ENCODE data around the gene NEURL1.

Gene NEURL1

GRCh38 chr10:103612462-103613365, 119.2 kb downstream of the NEURL1 start:
- H3K4me1 ChIP-seq (ENCODE audit: insufficient read depth, low read length, poor library complexity, severe bottlenecking), result no peaks in the 10 kb centered on the region
- H3K36me3 ChIP-seq (ENCODE audit: insufficient read depth, low read length), result no peaks in the 10 kb centered on the region; the same call in 1 of the 2 replicates
- H3K27me3 ChIP-seq (ENCODE audit: insufficient read depth, low read length, poor library complexity, severe bottlenecking), result no peaks in the 10 kb centered on the region
- no peaks in the 10 kb centered on the region for H3K9me3 ChIP-seq (ENCODE audit: insufficient read depth, low read depth, low read length)
- H3K79me2 ChIP-seq (ENCODE audit: insufficient read depth, low read length), result no peaks in the 10 kb centered on the region
- TF ChIP-seq EZH2phosphoT487 (IDR thresholded peaks at IDR 0.05; ENCODE audit: borderline replicate concordance), result no peak
- H3K4me3 ChIP-seq (ENCODE audit: low read length, poor library complexity, severe bottlenecking), result no peak overlapping the region
- H4K20me1 ChIP-seq (ENCODE audit: insufficient read depth, low read length, poor library complexity, severe bottlenecking), result no peaks in the 10 kb centered on the region
- no peak overlapping the region for H3K4me2 ChIP-seq (ENCODE audit: low read depth, low read length, poor library complexity, severe bottlenecking)
- H2AFZ ChIP-seq (ENCODE audit: low read length), result no peak overlapping the region
- no peak overlapping the region for H3K9ac ChIP-seq (ENCODE audit: low read depth, low read length, poor library complexity, severe bottlenecking)
- no peaks in the 10 kb centered on the region for H3F3A ChIP-seq (ENCODE audit: low read depth)
- H3K9me2 ChIP-seq (replicated peaks; ENCODE audit: low read depth, low read length), result no peaks in the 10 kb centered on the region

DNA sequence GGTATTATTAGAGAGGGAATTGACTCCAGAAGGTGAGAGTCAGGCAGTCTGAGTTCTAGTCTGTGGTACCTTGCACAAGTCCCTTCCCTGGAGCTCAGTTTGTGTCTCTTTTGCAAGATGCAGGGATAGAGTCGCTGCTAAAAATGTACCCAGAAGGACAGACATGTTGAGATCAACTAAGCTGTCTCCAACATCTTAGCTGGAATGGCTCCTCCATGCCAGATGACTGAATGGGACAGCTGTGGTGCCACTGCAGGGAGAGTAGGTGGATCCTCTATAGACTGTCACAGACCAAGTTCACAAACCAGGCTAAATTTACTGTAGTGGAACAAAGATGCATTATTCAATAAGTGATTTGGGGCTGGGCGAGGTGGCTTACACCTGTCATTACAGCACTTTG, 120.1 kb downstream of the NEURL1 start:
- H3K27me3 ChIP-seq (ENCODE audit: insufficient read depth, low read length, poor library complexity, severe bottlenecking), result no peaks in the 10 kb centered on the region
- H3K9ac ChIP-seq (ENCODE audit: low read depth, low read length, poor library complexity, severe bottlenecking), result no peak overlapping the region
- TF ChIP-seq EZH2phosphoT487 (IDR thresholded peaks at IDR 0.05; ENCODE audit: borderline replicate concordance), result no peak
- TF ChIP-seq, protein P1, sequence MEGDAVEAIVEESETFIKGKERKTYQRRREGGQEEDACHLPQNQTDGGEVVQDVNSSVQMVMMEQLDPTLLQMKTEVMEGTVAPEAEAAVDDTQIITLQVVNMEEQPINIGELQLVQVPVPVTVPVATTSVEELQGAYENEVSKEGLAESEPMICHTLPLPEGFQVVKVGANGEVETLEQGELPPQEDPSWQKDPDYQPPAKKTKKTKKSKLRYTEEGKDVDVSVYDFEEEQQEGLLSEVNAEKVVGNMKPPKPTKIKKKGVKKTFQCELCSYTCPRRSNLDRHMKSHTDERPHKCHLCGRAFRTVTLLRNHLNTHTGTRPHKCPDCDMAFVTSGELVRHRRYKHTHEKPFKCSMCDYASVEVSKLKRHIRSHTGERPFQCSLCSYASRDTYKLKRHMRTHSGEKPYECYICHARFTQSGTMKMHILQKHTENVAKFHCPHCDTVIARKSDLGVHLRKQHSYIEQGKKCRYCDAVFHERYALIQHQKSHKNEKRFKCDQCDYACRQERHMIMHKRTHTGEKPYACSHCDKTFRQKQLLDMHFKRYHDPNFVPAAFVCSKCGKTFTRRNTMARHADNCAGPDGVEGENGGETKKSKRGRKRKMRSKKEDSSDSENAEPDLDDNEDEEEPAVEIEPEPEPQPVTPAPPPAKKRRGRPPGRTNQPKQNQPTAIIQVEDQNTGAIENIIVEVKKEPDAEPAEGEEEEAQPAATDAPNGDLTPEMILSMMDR (conservative IDR thresholded peaks at IDR 0.05; ENCODE audit: low read length), result no peak
- no peaks in the 10 kb centered on the region for H3K4me1 ChIP-seq (ENCODE audit: insufficient read depth, low read length, poor library complexity, severe bottlenecking)
- H3K9me2 ChIP-seq (replicated peaks; ENCODE audit: low read depth, low read length), result no peaks in the 10 kb centered on the region
- H3K79me2 ChIP-seq (ENCODE audit: insufficient read depth, low read length), result no peaks in the 10 kb centered on the region
- H3K36me3 ChIP-seq (ENCODE audit: insufficient read depth, low read length), result no peaks in the 10 kb centered on the region; the same call in 1 of the 2 replicates
- H3F3A ChIP-seq (ENCODE audit: low read depth), result no peaks in the 10 kb centered on the region
- no peaks in the 10 kb centered on the region for H4K20me1 ChIP-seq (ENCODE audit: insufficient read depth, low read length, poor library complexity, severe bottlenecking)
- no peaks in the 10 kb centered on the region for H3K9me3 ChIP-seq (ENCODE audit: insufficient read depth, low read depth, low read length)
- no peak overlapping the region for H3K4me2 ChIP-seq (ENCODE audit: low read depth, low read length, poor library complexity, severe bottlenecking)
- H2AFZ ChIP-seq (ENCODE audit: low read length), result no peak overlapping the region
- no peak overlapping the region for H3K4me3 ChIP-seq (ENCODE audit: low read length, poor library complexity, severe bottlenecking)

GRCh38 chr10:103614306-103615158, 121.0 kb downstream of the NEURL1 start:
- Histone ChIP-seq H3K27me3 (ENCODE audit: insufficient read depth, low read length, poor library complexity, severe bottlenecking) (no peaks in the 10 kb centered on the region), H3K79me2 (ENCODE audit: insufficient read depth, low read length) (no peaks in the 10 kb centered on the region), H3K9me3 (ENCODE audit: insufficient read depth, low read depth, low read length) (no peaks in the 10 kb centered on the region), H3K4me1 (ENCODE audit: insufficient read depth, low read length, poor library complexity, severe bottlenecking) (no peaks in the 10 kb centered on the region), H3K4me3 (ENCODE audit: low read length, poor library complexity, severe bottlenecking) (no peak overlapping the region), H3K36me3 (ENCODE audit: insufficient read depth, low read length) (no peaks in the 10 kb centered on the region; the same call in 1 of the 2 replicates), H3K9me2 (replicated peaks; ENCODE audit: low read depth, low read length) (no peaks in the 10 kb centered on the region), H2AFZ (ENCODE audit: low read length) (no peak overlapping the region), H3F3A (ENCODE audit: low read depth) (no peaks in the 10 kb centered on the region), H3K9ac (ENCODE audit: low read depth, low read length, poor library complexity, severe bottlenecking) (no peak overlapping the region), H3K4me2 (ENCODE audit: low read depth, low read length, poor library complexity, severe bottlenecking) (no peak overlapping the region), H4K20me1 (ENCODE audit: insufficient read depth, low read length, poor library complexity, severe bottlenecking) (no peaks in the 10 kb centered on the region)
- no peak for TF ChIP-seq EZH2phosphoT487 (IDR thresholded peaks at IDR 0.05; ENCODE audit: borderline replicate concordance)
- TF ChIP-seq, protein P1 (conservative IDR thresholded peaks at IDR 0.05; ENCODE audit: low read length), result no peak
